WTC11 (cell line): ENCODE data around the gene ITGAL. TPM values are rescaled to one million over a fixed set of nuclear protein-coding genes. Genes with fewer than 3 reads are reported as not detected.

Experiments used
- AR ChIP-seq: fragments of 250-450 bp; sonication (Bioruptor Pico); IDR thresholded peaks from 2 replicates; pipeline ENCODE4 v1.9.0; 2021; ENCODE audit warnings: mild to moderate bottlenecking
- ATF3 ChIP-seq: sonication (generic); formaldehyde crosslinking; conservative IDR thresholded peaks from 2 replicates; pipeline ENCODE4 v1.8.1; 2022; ENCODE audit warnings: mild to moderate bottlenecking, missing genetic modification reagents
- CBFB ChIP-seq: sonication (generic); formaldehyde crosslinking; IDR thresholded peaks from 2 replicates; pipeline ENCODE4 v1.8.1; 2022; ENCODE audit warnings: mild to moderate bottlenecking, low read depth, missing genetic modification reagents
- CDX4 ChIP-seq: fragments of 250-450 bp; sonication (Bioruptor Pico); IDR thresholded peaks from 2 replicates; pipeline ENCODE4 v1.9.0; 2021; ENCODE audit warnings: moderate library complexity, mild to moderate bottlenecking, inconsistent platforms, borderline replicate concordance
- CREB1 ChIP-seq: sonication (generic); formaldehyde crosslinking; IDR thresholded peaks from 2 replicates; pipeline ENCODE4 v1.8.0; 2023; ENCODE audit warnings: mild to moderate bottlenecking, missing genetic modification reagents
- CREM ChIP-seq: sonication (generic); formaldehyde crosslinking; IDR thresholded peaks from 2 replicates; pipeline ENCODE4 v1.8.1; 2022; ENCODE audit warnings: mild to moderate bottlenecking, missing genetic modification reagents, moderate library complexity
- E2F1 ChIP-seq: sonication (generic); formaldehyde crosslinking; IDR thresholded peaks from 2 replicates; pipeline ENCODE4 v1.8.0; 2022; ENCODE audit warnings: mild to moderate bottlenecking, missing genetic modification reagents
- E2F4 ChIP-seq: sonication (generic); formaldehyde crosslinking; IDR thresholded peaks from 2 replicates; pipeline ENCODE4 v1.8.1; 2022; ENCODE audit warnings: low read depth, mild to moderate bottlenecking, moderate library complexity, missing genetic modification reagents, borderline replicate concordance
- ESRRA ChIP-seq: sonication (generic); formaldehyde crosslinking; IDR thresholded peaks from 2 replicates; pipeline ENCODE4 v1.8.1; 2022; ENCODE audit warnings: mild to moderate bottlenecking, missing genetic modification reagents, borderline replicate concordance
- FOXJ3 ChIP-seq: sonication (generic); formaldehyde crosslinking; IDR thresholded peaks from 2 replicates; pipeline ENCODE4 v1.9.0; 2021; ENCODE audit warnings: missing genetic modification reagents, mild to moderate bottlenecking, borderline replicate concordance
- GTF2I ChIP-seq: fragments of 250-450 bp; sonication (Bioruptor Pico); conservative IDR thresholded peaks from 2 replicates; pipeline ENCODE4 v1.4.0; 2021; ENCODE audit warnings: mild to moderate bottlenecking
- MAX ChIP-seq: sonication (generic); formaldehyde crosslinking; IDR thresholded peaks from 2 replicates; pipeline ENCODE4 v1.8.0; 2022; ENCODE audit warnings: mild to moderate bottlenecking, missing genetic modification reagents
- NR3C1 ChIP-seq: sonication (generic); formaldehyde crosslinking; conservative IDR thresholded peaks from 2 replicates; pipeline ENCODE4 v1.8.1; 2023; ENCODE audit warnings: low read depth, mild to moderate bottlenecking, missing genetic modification reagents
- PREB ChIP-seq: sonication (generic); formaldehyde crosslinking; IDR thresholded peaks from 2 replicates; pipeline ENCODE4 v1.8.1; 2022; ENCODE audit warnings: mild to moderate bottlenecking, missing genetic modification reagents, moderate library complexity, borderline replicate concordance
- RORB ChIP-seq: fragments of 250-450 bp; sonication (Bioruptor Pico); IDR thresholded peaks from 2 replicates; pipeline ENCODE4 v1.9.0; 2021; ENCODE audit warnings: mild to moderate bottlenecking
- SMAD3 ChIP-seq: sonication (generic); formaldehyde crosslinking; IDR thresholded peaks from 2 replicates; pipeline ENCODE4 v1.8.0; 2022; ENCODE audit warnings: missing genetic modification reagents, mild to moderate bottlenecking, borderline replicate concordance
- SP1 ChIP-seq: sonication (generic); formaldehyde crosslinking; conservative IDR thresholded peaks from 2 replicates; pipeline ENCODE4 v1.8.1; 2022; ENCODE audit warnings: missing genetic modification reagents
- TCF7 ChIP-seq: sonication (generic); formaldehyde crosslinking; IDR thresholded peaks from 2 replicates; pipeline ENCODE4 v1.8.0; 2022; ENCODE audit warnings: mild to moderate bottlenecking, low read depth, missing genetic modification reagents, moderate library complexity
- USF1 ChIP-seq: sonication (generic); formaldehyde crosslinking; IDR thresholded peaks from 2 replicates; pipeline ENCODE4 v1.8.0; 2022; ENCODE audit warnings: mild to moderate bottlenecking, missing genetic modification reagents
- USF2 ChIP-seq: sonication (generic); formaldehyde crosslinking; IDR thresholded peaks from 2 replicates; pipeline ENCODE4 v1.8.1; 2023; ENCODE audit warnings: mild to moderate bottlenecking, missing genetic modification reagents, moderate library complexity
- ZMAT4 ChIP-seq: fragments of 250-450 bp; sonication (Bioruptor Pico); IDR thresholded peaks from 2 replicates; pipeline ENCODE4 v1.9.0; 2021; ENCODE audit warnings: mild to moderate bottlenecking
- ZNF263 ChIP-seq: sonication (generic); formaldehyde crosslinking; IDR thresholded peaks from 2 replicates; pipeline ENCODE4 v1.8.1; 2022; ENCODE audit warnings: low read depth, mild to moderate bottlenecking, moderate library complexity, missing genetic modification reagents
- ZNF317 ChIP-seq: sonication (generic); formaldehyde crosslinking; IDR thresholded peaks from 2 replicates; pipeline ENCODE4 v1.8.1; 2023; ENCODE audit warnings: low read depth, mild to moderate bottlenecking, moderate library complexity, missing genetic modification reagents, borderline replicate concordance
- ZNF423 ChIP-seq: fragments of 250-450 bp; sonication (Bioruptor Pico); IDR thresholded peaks from 2 replicates; pipeline ENCODE4 v2.1.2; 2022; ENCODE audit warnings: mild to moderate bottlenecking, moderate library complexity
- ZNF532 ChIP-seq: fragments of 250-450 bp; sonication (Bioruptor Pico); IDR thresholded peaks from 2 replicates; pipeline ENCODE4 v1.9.0; 2021; ENCODE audit warnings: mild to moderate bottlenecking, borderline replicate concordance
- total RNA-seq: library from RNA; stranded (reverse); gene quantifications from 3 replicates; pipeline ENCODE4 v1.2.3, GENCODE V29; 2021

The ITGAL gene
- total RNA-seq, 1 experiment from 2014 or later, result 1.0 TPM

GRCh38 chr16:30535777-30536190 lies 63.2 kb downstream of the ITGAL start (continued):
- no peak for TF ChIP-seq AR (CRISPR knock-in tag)
- peak; percentile 49; the same call in 1 of the 2 replicates for TF ChIP-seq MAX (CRISPR knock-in tag)
- TF ChIP-seq RORB (CRISPR knock-in tag), result no peak
- no peak for TF ChIP-seq CBFB (CRISPR knock-in tag)
- TF ChIP-seq ZNF317, result no peak
- no peak for TF ChIP-seq SP1 (CRISPR knock-in tag)
- peak; percentile 79 for TF ChIP-seq USF2 (CRISPR knock-in tag)
- 0 out of 2 replicates have a peak, but pooled peaks have one; percentile 29 for TF ChIP-seq E2F1 (CRISPR knock-in tag)
- no peak for TF ChIP-seq E2F4 (CRISPR knock-in tag)
- TF ChIP-seq TCF7 (CRISPR knock-in tag), result no peak
- no peak for TF ChIP-seq FOXJ3 (CRISPR knock-in tag)
- TF ChIP-seq NR3C1 (CRISPR knock-in tag), result no peak
- TF ChIP-seq SMAD3 (CRISPR knock-in tag), result 0 out of 2 replicates have a peak, but pooled peaks have one; percentile 59
- TF ChIP-seq ZNF263 (CRISPR knock-in tag), result no peak
- no peak for TF ChIP-seq ESRRA
- TF ChIP-seq ZMAT4 (CRISPR knock-in tag), result no peak
- TF ChIP-seq ZNF423, result no peak
- TF ChIP-seq CREM (CRISPR knock-in tag), result no peak
- no peak for TF ChIP-seq ATF3
- no peak for TF ChIP-seq GTF2I
- no peak for TF ChIP-seq ZNF532 (CRISPR knock-in tag)
- no peak for TF ChIP-seq CREB1
- TF ChIP-seq USF1 (CRISPR knock-in tag), result peak; percentile 78; the same call in 1 of the 2 replicates
- 0 out of 2 replicates have a peak, but pooled peaks have one; percentile 40 for TF ChIP-seq PREB (CRISPR knock-in tag)
- TF ChIP-seq CDX4, result no peak
